Heart left ventricle (tissue), 16 donors: Measurements from ENCODE around the gene SPRY4. TPM values are rescaled to one million over a fixed set of nuclear protein-coding genes. Genes with fewer than 3 reads are reported as not detected.
A peak's percentile ranks its signal among the peaks of the same experiment; 100 is the strongest.

Source experiments
- ATAC-seq, 4 donors: fragments of 200-7000 bp; cut with Tn5 transposase; one replicate each; pipeline ENCODE4 v1.9.1; 2020 to 2022; ENCODE audit warnings: moderate library complexity in 4 of 4, mild to moderate bottlenecking in 3 of 4, moderate number of reproducible peaks in 1 of 4
- DNase-seq, 5 donors: peaks; one replicate each; pipeline ENCODE4 v3.0.0-alpha.2; 2020
- H3K27ac ChIP-seq, 12 donors: fragments of 200-600 bp; sonication (generic) in 4 of 12; one replicate each; pipeline versions ENCODE4 v1.5.0 to v1.8.0; 2016 to 2022; ENCODE audit warnings: mild to moderate bottlenecking in 2 of 12
- H3K27me3 ChIP-seq, 9 donors: fragments of 200-600 bp; sonication (generic) in 2 of 9; one replicate each; pipeline versions ENCODE4 v1.5.1 to v1.8.0; 2016 to 2022; ENCODE audit warnings: mild to moderate bottlenecking in 3 of 9
- H3K36me3 ChIP-seq, 9 donors: fragments of 200-600 bp; sonication (generic) in 2 of 9; one replicate each; pipeline versions ENCODE4 v1.5.0 to v1.8.0; 2018 to 2022; ENCODE audit warnings: mild to moderate bottlenecking in 2 of 9
- H3K4me1 ChIP-seq, 12 donors: fragments of 200-600 bp; sonication (generic) in 4 of 12; one replicate each; pipeline versions ENCODE4 v1.5.0 to v1.8.0; 2016 to 2022; ENCODE audit warnings: mild to moderate bottlenecking in 3 of 12
- H3K4me3 ChIP-seq, 12 donors: fragments of 200-600 bp; sonication (generic) in 4 of 12; one replicate each; pipeline versions ENCODE4 v1.5.0 to v1.8.0; 2017 to 2022; ENCODE audit warnings: mild to moderate bottlenecking in 9 of 12, moderate library complexity in 4 of 12
- H3K9me3 ChIP-seq, 12 donors: fragments of 200-600 bp; sonication (generic) in 4 of 12; one replicate each; pipeline versions ENCODE4 v1.5.0 to v1.8.0; 2016 to 2022; ENCODE audit warnings: mild to moderate bottlenecking in 1 of 12
- CTCF ChIP-seq, 12 donors: fragments of 200-600 bp; sonication (generic) in 4 of 12; IDR thresholded peaks; one replicate each; pipeline versions ENCODE4 v1.5.0 to v1.8.0; 2018 to 2022; ENCODE audit warnings: antibody characterized with exemption in 12 of 12, mild to moderate bottlenecking in 5 of 12
- POLR2A ChIP-seq, 2 donors: fragments of 450-650 bp; IDR thresholded peaks; one replicate each; pipeline ENCODE4 v1.6.1; 2017; ENCODE audit warnings: antibody characterized with exemption in 2 of 2, mild to moderate bottlenecking in 2 of 2, moderate library complexity in 2 of 2
- WGBS, 4 donors: extraction: QIAGEN DNeasy Blood & Tissue Kit in 2 of 4; methylation state at CpG; one replicate each; pipeline versions ENCODE4 v1.1.5 to v1.1.7; 2013 to 2018; 5-methylcytosine and 5-hydroxymethylcytosine counted together
- intact Hi-C, 10 donors: fragments of 100-400 bp; cut with DNase I; formaldehyde crosslinking; loops; one replicate each; pipeline versions ENCODE4 v1.11.1 to v1.14.2; 2022
- polyA plus RNA-seq, 2 donors: library from polyadenylated mRNA; stranded (reverse); fragments of 200-250 nt; gene quantifications; one replicate each; pipeline ENCODE4 v1.2.3, GENCODE V29; 2013
- total RNA-seq, 9 donors: library from RNA; depleted of rRNA in 2 of 9; stranded (reverse); fragments of >200 nt in 2 of 9; fragmentation: NEBNext Ultra II Directional in 3 of 9; extraction: Animal tissue kit (Norgen Biotek cat#: 25700) in 3 of 9; gene quantifications; one replicate each; pipeline versions ENCODE4 v1.1.0 to v1.2.4, GENCODE V29; 2016 to 2023
- donor health status: ischemic (EF 13 %, LVEDD 7.1; RV severe dilation, severe dysfunction).
- donor health status: healthy with polysubstance abuse.
- donor health status: DM: no; HTN: yes; CAD: no.
- donor health status: DM: no; HTN: no; CAD: no.
- donor health status: ischemic (EF 25% LVEDD 6.9; RV normal size, moderate dysfunction).
- donor health status: ischemic (EF 25% LVEDD 5.7; RV mildly dilated, moderate dysfunction).
- donor health status: healthy.
- donor health status: DM: yes; HTN: yes; CAD: no.
- donor health status: ischemic (EF 35%, LVEDD 5.7; RV mildly dilated, moderate dysfunction).
- donor health status: nonischemic (EF 11% LVEDD 7.7; RV severe dilation, severe dysfunction).
- donor health status: DM: yes; HTN: yes; CAD: no.
- donor health status: PGD.
- donor health status: ischemic (EF 29% LVEDD 5.4; RV normal size, mild dysfunction).
- donor health status: nonischemic (EF 23%, LVEDD 6.1; RV moderate dilation, normal function).

The SPRY4 gene
- total and polyA plus RNA-seq, 11 donors, result 4.5 to 21.3 (median 7.7) TPM

- ATAC-seq (no peak), DNase-seq (no peak)
- Histone ChIP-seq H3K27me3 (no peaks in the 10 kb centered on the region), H3K27ac (no peak overlapping the region), H3K9me3 (no peaks in the 10 kb centered on the region), H3K4me1 (peaks cover 0 to 44% (median 21%) of the 10 kb centered on the region in 12 donors), H3K36me3 (no peaks in the 10 kb centered on the region), H3K4me3 (no peak overlapping the region)
- 94 to 97% (median 96%) methylated on average over 12 of the region's 12 CpGs for WGBS, 4 donors
- intact Hi-C loops, result loop anchor here in 1 of 10 donors (5.0 kb wide), 1 partner anchor 36 kb away; no protein-coding TSS in a partner anchor
- TF ChIP-seq POLR2A (IDR thresholded peaks at IDR 0.05) (no peak), CTCF (IDR thresholded peaks at IDR 0.05) (no peak)
Measured at GRCh38 chr5:142286111-142286510, 38.7 kb downstream of the SPRY4 start.

GRCh38 chr5:142283304-142283703, 41.5 kb downstream of the SPRY4 start:
- ATAC-seq (no peak), DNase-seq (no peak)
- Histone ChIP-seq H3K4me3 (no peak overlapping the region), H3K4me1 (peaks cover 8 to 50% (median 30%) of the 10 kb centered on the region in 12 donors), H3K36me3 (no peaks in the 10 kb centered on the region), H3K27ac (no peak overlapping the region), H3K9me3 (no peaks in the 10 kb centered on the region), H3K27me3 (no peaks in the 10 kb centered on the region)
- 92% methylated on average over 6 of the region's 6 CpGs for WGBS, 4 donors
- intact Hi-C loops, result loop anchor here in 2 of 10 donors (5.0 kb wide), 3 partner anchors 34 to 259 kb away; no protein-coding TSS in a partner anchor
- no peak for TF ChIP-seq POLR2A (IDR thresholded peaks at IDR 0.05)
- TF ChIP-seq CTCF (IDR thresholded peaks at IDR 0.05), result no peak

GRCh38 chr5:142281966-142282365, 42.9 kb downstream of the SPRY4 start:
- no peaks in the 10 kb centered on the region for H3K36me3 ChIP-seq
- H3K27me3 ChIP-seq, result peaks cover 0 to under 1% (median 0%) of the 10 kb centered on the region in 9 donors
- ATAC-seq, result no peak
- TF ChIP-seq POLR2A (IDR thresholded peaks at IDR 0.05) (no peak), CTCF (IDR thresholded peaks at IDR 0.05) (no peak)
- WGBS, 4 donors, result 86 to 91% (median 87%) methylated on average over 6 of the region's 6 CpGs
- no peak for DNase-seq
- H3K9me3 ChIP-seq, result no peaks in the 10 kb centered on the region
- peaks cover 8 to 47% (median 23%) of the 10 kb centered on the region in 12 donors for H3K4me1 ChIP-seq
- H3K4me3 ChIP-seq, result no peak overlapping the region
- intact Hi-C loops, result loop anchor here in 2 of 10 donors (5.0 kb wide), 3 partner anchors 35 to 260 kb away; no protein-coding TSS in a partner anchor
- H3K27ac ChIP-seq, result peak overlapping the region in 1 of 12 donors; percentile 75

- TF ChIP-seq POLR2A (IDR thresholded peaks at IDR 0.05) (no peak), CTCF (IDR thresholded peaks at IDR 0.05) (no peak)
- Histone ChIP-seq H3K27ac (peak overlapping the region; percentile 37 to 87 (median 74)), H3K27me3 (peaks cover 0 to 3% (median 0%) of the 10 kb centered on the region in 9 donors), H3K4me1 (peaks cover 8 to 44% (median 23%) of the 10 kb centered on the region in 12 donors), H3K9me3 (no peaks in the 10 kb centered on the region), H3K36me3 (no peaks in the 10 kb centered on the region), H3K4me3 (no peak overlapping the region)
- intact Hi-C loops, result loop anchor here in 2 of 10 donors (5.0 kb wide), 3 partner anchors 36 to 261 kb away; no protein-coding TSS in a partner anchor
- ATAC-seq, result peak in 2 of 4 donors; percentile 12 to 38
- 43 to 67% (median 53%) methylated on average over 5 to 6 of the region's 6 CpGs for WGBS, 4 donors
- peak; percentile 47 to 76 (median 66) for DNase-seq
Measured at GRCh38 chr5:142281008-142281367, 43.8 kb downstream of the SPRY4 start.
